GM12892 (cell line): ENCODE results near the gene INKA1.

ENCODE experiments used
- POLR2A ChIP-seq: IDR thresholded peaks from 2 replicates; pipeline ENCODE4 v1.6.1; 2011; ENCODE audit warnings: low read depth, low read length, control low read depth
- POLR2AphosphoS5 ChIP-seq: IDR thresholded peaks from 2 replicates; pipeline ENCODE4 v1.6.1; 2011; ENCODE audit warnings: low read depth, low read length, control low read depth
- TAF1 ChIP-seq: IDR thresholded peaks from 2 replicates; pipeline ENCODE4 v1.6.1; 2011; ENCODE audit warnings: low read depth, mild to moderate bottlenecking, control low read depth, low read length, borderline replicate concordance

- TF ChIP-seq POLR2A (no peak), TAF1 (no peak), POLR2AphosphoS5 (no peak)
Measured at GRCh38 chr3:49806850-49807249, 3.8 kb downstream of the INKA1 start.
